Ovary (tissue), 3 donors: Measurements from ENCODE around the gene RPS10.

ENCODE experiments used
- CTCF ChIP-seq, 3 donors: fragments of 450-650 bp in 2 of 3; fragments of 200-600 bp in 1 of 3; IDR thresholded peaks; one replicate each; pipeline versions ENCODE4 v1.5.1 to v1.8.0; 2016 to 2022; ENCODE audit warnings: antibody characterized with exemption in 3 of 3, mild to moderate bottlenecking in 1 of 3
- POLR2A ChIP-seq: fragments of 450-650 bp; IDR thresholded peaks from one replicate; pipeline ENCODE4 v1.6.1; 2017; ENCODE audit warnings: antibody characterized with exemption, mild to moderate bottlenecking, moderate library complexity
- donor health status: DM: no; HTN: no; CAD: no.

GRCh38 chr6:34423254-34423653, 2.6 kb downstream of the RPS10 start:
- TF ChIP-seq CTCF (IDR thresholded peaks at IDR 0.05) (no peak), POLR2A (no peak)
